B cell (primary cell): ENCODE results near the gene NLGN4X. TPM values are rescaled to one million over a fixed set of nuclear protein-coding genes. Genes with fewer than 3 reads are reported as not detected.

ENCODE experiments used
- ATAC-seq: fragments of 200-7000 bp; cut with Tn5 transposase; one replicate; pipeline ENCODE4 v1.10.0; 2021; ENCODE audit warnings: low read depth, mild to moderate bottlenecking, moderate number of reproducible peaks, moderate library complexity
- CTCF ChIA-PET: fragments of 350-600 bp; sonication (Branson Sonifier 250); formaldehyde crosslinking; loops from one replicate; lab custom pipeline; 2021; ENCODE audit warnings: antibody characterized with exemption, inconsistent platforms; lab: Charles Lee
- POLR2A ChIA-PET: fragments of 350-600 bp; sonication (Branson Sonifier 250); formaldehyde crosslinking; loops from one replicate; lab custom pipeline; 2021; ENCODE audit warnings: antibody characterized with exemption; lab: Charles Lee
- DNase-seq: peaks from one replicate; pipeline ENCODE4 v3.0.0; 2013
- H2AFZ ChIP-seq: 2 replicates; pipeline ENCODE4 v1.6.1; 2012; ENCODE audit warnings: mild to moderate bottlenecking, low read depth, low read length; ENCODE audit not compliant: insufficient read depth, poor library complexity, severe bottlenecking
- H3K27ac ChIP-seq, 2 donors: 1 replicate in 1 of 2; 2 replicates in 1 of 2; pipeline ENCODE4 v1.5.1; 2012 to 2013; ENCODE audit warnings: low read length in 2 of 2, mild to moderate bottlenecking in 2 of 2, moderate library complexity in 1 of 2
- H3K27me3 ChIP-seq, 4 experiments: fragments of 200-600 bp in 1 of 4; sonication (generic) in 1 of 4; replicated peaks in 1 of 4; 1 replicate in 2 of 4; 2 replicates in 2 of 4; pipeline versions ENCODE4 v1.6.1 to v1.7.0; 2013 to 2016; ENCODE audit warnings: low read length in 3 of 4, mild to moderate bottlenecking in 2 of 4, mixed read lengths in 1 of 4, moderate library complexity in 1 of 4; ENCODE audit not compliant: insufficient read depth in 4 of 4, control insufficient read depth in 3 of 4; ENCODE audit errors: control extremely low read depth in 1 of 4
- H3K36me3 ChIP-seq, 2 experiments: replicated peaks in 1 of 2; 1 replicate in 1 of 2; 2 replicates in 1 of 2; pipeline versions ENCODE4 v1.6.1 to v1.7.1; 2013; ENCODE audit warnings: low read length in 1 of 2; ENCODE audit not compliant: insufficient read depth in 2 of 2, control insufficient read depth in 1 of 2; ENCODE audit errors: control extremely low read depth in 1 of 2, extremely low read depth in 1 of 2
- H3K4me1 ChIP-seq, 2 donors: fragments of 200-600 bp in 1 of 2; sonication (generic) in 1 of 2; 1 replicate in 1 of 2; 2 replicates in 1 of 2; pipeline versions ENCODE4 v1.5.1 to v1.6.1; 2013 to 2017; ENCODE audit warnings: low read length in 2 of 2; ENCODE audit not compliant: control insufficient read depth in 2 of 2, insufficient read depth in 2 of 2
- H3K4me2 ChIP-seq: replicated peaks from 2 replicates; pipeline ENCODE3; 2012; ENCODE audit warnings: mild to moderate bottlenecking, low read depth, low read length; ENCODE audit not compliant: poor library complexity, severe bottlenecking
- H3K4me3 ChIP-seq, 5 experiments: fragments of 200-600 bp in 1 of 5; sonication (generic) in 1 of 5; 1 replicate in 3 of 5; 2 replicates in 2 of 5; pipeline versions ENCODE4 v1.5.1 to v1.7.0; 2011 to 2016; ENCODE audit warnings: low read length in 4 of 5, mild to moderate bottlenecking in 4 of 5, low read depth in 2 of 5, control low read depth in 1 of 5, moderate library complexity in 1 of 5; ENCODE audit not compliant: insufficient read depth in 1 of 5; ENCODE audit errors: control extremely low read depth in 1 of 5, extremely low read depth in 1 of 5
- H3K79me2 ChIP-seq: fragments of 200-600 bp; sonication (generic); one replicate; pipeline ENCODE4 v1.6.0; 2016; ENCODE audit warnings: low read length; ENCODE audit not compliant: control insufficient read depth, insufficient read depth
- H3K9ac ChIP-seq: fragments of 200-600 bp; sonication (generic); 2 replicates; pipeline ENCODE4 v1.6.1; 2017; ENCODE audit warnings: mild to moderate bottlenecking, low read length, moderate library complexity
- H3K9me3 ChIP-seq, 3 donors: one replicate each; pipeline versions ENCODE4 v1.6.1 to v1.7.1; 2013; ENCODE audit warnings: low read length in 2 of 3; ENCODE audit not compliant: control insufficient read depth in 2 of 3, insufficient read depth in 1 of 3; ENCODE audit errors: control extremely low read depth in 1 of 3
- H4K20me1 ChIP-seq: 2 replicates; pipeline ENCODE4 v1.6.0; 2012; ENCODE audit warnings: mild to moderate bottlenecking, low read length; ENCODE audit not compliant: insufficient read depth, control insufficient read depth, poor library complexity, severe bottlenecking
- H3K27ac Mint-ChIP-seq: one replicate; pipeline ENCODE4 v1.8.0; 2021; ENCODE audit warnings: mixed read lengths
- H3K27me3 Mint-ChIP-seq: one replicate; pipeline ENCODE4 v1.8.0; 2021; ENCODE audit warnings: mixed read lengths
- H3K4me1 Mint-ChIP-seq: one replicate; pipeline ENCODE4 v1.8.0; 2021; ENCODE audit warnings: mixed read lengths
- H3K4me3 Mint-ChIP-seq: one replicate; pipeline ENCODE4 v1.8.0; 2021; ENCODE audit warnings: mixed read lengths
- H3K9me3 Mint-ChIP-seq: one replicate; pipeline ENCODE4 v1.8.0; 2022; ENCODE audit warnings: mixed read lengths; ENCODE audit not compliant: insufficient read depth
- EZH2 ChIP-seq: IDR thresholded peaks from 2 replicates; pipeline ENCODE4 v1.6.1; 2012; ENCODE audit warnings: borderline replicate concordance, low read depth, mild to moderate bottlenecking, moderate library complexity, low read length; ENCODE audit not compliant: insufficient read depth, poor library complexity, severe bottlenecking
- WGBS: methylation state at CpG from one replicate; pipeline ENCODE4 v1.1.5; 2013; ENCODE audit warnings: missing lambda C conversion rate; ENCODE audit not compliant: insufficient coverage; 5-methylcytosine and 5-hydroxymethylcytosine counted together
- intact Hi-C: fragments of 100-400 bp; cut with micrococcal nuclease; formaldehyde crosslinking; loops from one replicate; pipeline ENCODE4 v1.10.0; 2022
- polyA plus RNA-seq: library from polyadenylated mRNA; depleted of rRNA; stranded (reverse); fragments of >200 nt; gene quantifications from 2 replicates; pipeline ENCODE4 v1.2.3, GENCODE V29; 2012
- total RNA-seq, 2 donors: library from RNA; stranded (reverse); fragments of 120-200 nt in 1 of 2; gene quantifications; 1 replicate in 1 of 2; 2 replicates in 1 of 2; pipeline versions ENCODE4 v1.2.3 to v1.2.4, GENCODE V29; 2013 to 2022
- TF ChIP-seq, protein P1 (sequence below): fragments of 200-600 bp; IDR thresholded peaks from one replicate; pipeline ENCODE4 v1.8.0; 2022; ENCODE audit warnings: antibody characterized with exemption, mild to moderate bottlenecking

The NLGN4X gene
- total and polyA plus RNA-seq, 2 donors (not counting 1 experiment from before 2014, with no cell fraction given), result 0.09 to 0.34 TPM

DNA sequence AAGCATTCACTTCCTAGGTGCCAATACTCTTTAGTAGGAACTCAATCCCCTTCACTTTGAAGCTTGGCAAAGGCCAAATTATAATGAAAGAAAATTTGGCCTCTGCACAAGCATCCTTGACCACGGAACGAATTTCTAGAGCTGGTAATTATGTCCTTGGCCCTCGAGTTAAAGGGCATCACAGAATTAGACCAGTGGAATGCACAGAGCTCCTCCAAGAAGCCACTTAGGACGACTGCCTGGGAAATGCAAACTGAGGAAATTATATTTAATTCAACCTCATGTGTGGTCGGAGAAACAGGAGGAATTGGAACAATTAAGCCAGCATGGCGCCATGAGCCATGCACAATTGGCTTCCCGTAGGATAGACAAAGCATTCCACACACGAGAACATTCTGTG, 59.3 kb downstream of the NLGN4X start:
- ChIA-PET POLR2A (no interaction called here), CTCF (no interaction called here)
- Histone ChIP-seq H3K4me2 (no peak overlapping the region), H3K4me3 (no peak overlapping the region), H3K9me3 (no peaks in the 10 kb centered on the region), H3K27ac (no peak overlapping the region), H3K9ac (no peak overlapping the region), H3K36me3 (no peaks in the 10 kb centered on the region), H3K79me2 (no peaks in the 10 kb centered on the region), H4K20me1 (no peaks in the 10 kb centered on the region), H2AFZ (no peak overlapping the region), H3K4me1 (no peaks in the 10 kb centered on the region), H3K27me3 (no peaks in the 10 kb centered on the region)
- Mint-ChIP-seq H3K4me1 (no peaks in the 10 kb centered on the region), H3K27me3 (no peaks in the 10 kb centered on the region), H3K9me3 (no peaks in the 10 kb centered on the region), H3K4me3 (no peak overlapping the region), H3K27ac (no peak overlapping the region)
- ATAC-seq (no peak), DNase-seq (no peak)
- intact Hi-C loops, result no loop called here
- TF ChIP-seq, protein P1, sequence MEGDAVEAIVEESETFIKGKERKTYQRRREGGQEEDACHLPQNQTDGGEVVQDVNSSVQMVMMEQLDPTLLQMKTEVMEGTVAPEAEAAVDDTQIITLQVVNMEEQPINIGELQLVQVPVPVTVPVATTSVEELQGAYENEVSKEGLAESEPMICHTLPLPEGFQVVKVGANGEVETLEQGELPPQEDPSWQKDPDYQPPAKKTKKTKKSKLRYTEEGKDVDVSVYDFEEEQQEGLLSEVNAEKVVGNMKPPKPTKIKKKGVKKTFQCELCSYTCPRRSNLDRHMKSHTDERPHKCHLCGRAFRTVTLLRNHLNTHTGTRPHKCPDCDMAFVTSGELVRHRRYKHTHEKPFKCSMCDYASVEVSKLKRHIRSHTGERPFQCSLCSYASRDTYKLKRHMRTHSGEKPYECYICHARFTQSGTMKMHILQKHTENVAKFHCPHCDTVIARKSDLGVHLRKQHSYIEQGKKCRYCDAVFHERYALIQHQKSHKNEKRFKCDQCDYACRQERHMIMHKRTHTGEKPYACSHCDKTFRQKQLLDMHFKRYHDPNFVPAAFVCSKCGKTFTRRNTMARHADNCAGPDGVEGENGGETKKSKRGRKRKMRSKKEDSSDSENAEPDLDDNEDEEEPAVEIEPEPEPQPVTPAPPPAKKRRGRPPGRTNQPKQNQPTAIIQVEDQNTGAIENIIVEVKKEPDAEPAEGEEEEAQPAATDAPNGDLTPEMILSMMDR, result no peak
- no peak for TF ChIP-seq EZH2
- WGBS, result 83% methylated on average over 3 of the region's 8 CpGs

DNA sequence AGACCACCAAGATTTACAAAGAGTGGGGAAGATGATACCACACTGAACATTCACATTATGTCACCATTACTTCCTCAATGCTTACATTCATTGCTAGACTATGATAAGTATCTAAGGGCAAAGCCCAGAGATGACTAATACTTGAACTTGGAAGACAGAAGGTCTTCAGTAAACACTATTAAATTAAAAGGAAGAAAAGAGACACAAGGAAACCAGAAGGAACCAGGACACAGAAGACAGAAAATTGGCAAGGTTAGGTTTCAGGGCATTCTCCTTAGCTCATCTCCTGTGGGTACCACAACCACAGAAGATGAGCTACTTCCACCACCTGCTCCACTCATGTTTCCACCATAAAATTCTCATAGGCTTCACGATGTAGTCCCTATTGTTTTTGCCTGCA, 64.9 kb downstream of the NLGN4X start:
- no peaks in the 10 kb centered on the region for H3K9me3 ChIP-seq
- no peaks in the 10 kb centered on the region for H3K4me1 ChIP-seq
- no peak overlapping the region for H3K9ac ChIP-seq
- H3K4me3 ChIP-seq, result no peak overlapping the region
- no peaks in the 10 kb centered on the region for H4K20me1 ChIP-seq
- no peak overlapping the region for H2AFZ ChIP-seq
- no CpG with 5 or more reads among the region's 1 CpG for WGBS
- no peaks in the 10 kb centered on the region for H3K79me2 ChIP-seq
- ChIA-PET POLR2A (no interaction called here), CTCF (no interaction called here)
- no peak overlapping the region for H3K27ac ChIP-seq
- no peak for DNase-seq
- H3K9me3 Mint-ChIP-seq, result no peaks in the 10 kb centered on the region
- H3K36me3 ChIP-seq, result no peaks in the 10 kb centered on the region
- H3K27me3 ChIP-seq, result no peaks in the 10 kb centered on the region
- no peak overlapping the region for H3K4me2 ChIP-seq
- no peak overlapping the region for H3K27ac Mint-ChIP-seq
- H3K4me3 Mint-ChIP-seq, result no peak overlapping the region
- intact Hi-C loops, result no loop called here
- H3K27me3 Mint-ChIP-seq, result no peaks in the 10 kb centered on the region
- H3K4me1 Mint-ChIP-seq, result no peaks in the 10 kb centered on the region
- no peak for TF ChIP-seq EZH2
- TF ChIP-seq, protein P1, result no peak
- no peak for ATAC-seq
